Measurements from ENCODE around the gene MYOZ2.

The MYOZ2 gene

DNA sequence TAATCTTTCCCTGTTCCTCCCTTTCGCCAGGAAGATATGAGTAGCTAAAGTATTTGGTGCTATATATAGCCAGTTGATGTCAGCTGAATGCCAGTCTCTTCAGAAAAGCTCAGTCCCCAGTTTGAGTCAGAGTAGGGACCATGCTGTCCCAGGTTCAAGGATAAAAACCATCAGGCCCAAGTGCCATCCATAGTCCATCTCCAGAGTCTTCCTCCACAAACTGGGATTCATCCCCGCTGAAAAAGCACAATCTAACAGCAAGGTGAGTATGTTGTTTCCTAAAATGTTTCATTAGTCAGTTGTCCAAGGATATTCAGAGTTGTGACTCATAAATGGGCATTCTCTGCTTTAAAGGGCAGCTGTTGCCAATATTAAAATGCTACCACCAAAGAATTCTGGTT is at the start of gene MYOZ2:
Gene MYOZ2 (plus strand): TSS at position 112 of the 401 bp plus-strand sequence. CDS start 694 bp downstream, outside the sequence.
- no peak for DNase-seq

DNA sequence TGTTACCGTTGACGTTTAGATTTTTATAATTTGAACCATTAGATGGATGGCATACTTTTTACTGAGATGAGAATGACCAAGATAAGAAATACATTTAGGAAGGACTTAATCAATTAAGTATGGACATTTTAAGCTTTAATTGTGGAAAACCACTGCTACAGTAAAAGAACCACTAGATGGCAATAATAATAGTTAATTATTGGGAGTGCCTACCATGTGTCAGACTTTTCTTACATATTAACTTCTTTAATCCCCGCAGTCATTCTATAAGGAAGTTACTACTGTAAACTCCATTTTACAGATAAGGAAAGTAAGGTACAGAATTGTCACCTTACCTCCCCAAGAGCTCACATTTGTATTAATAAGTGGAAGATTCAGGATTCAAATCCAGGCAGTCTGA is 48.5 kb upstream of the MYOZ2 start:
- DNase-seq = no peak

DNA sequence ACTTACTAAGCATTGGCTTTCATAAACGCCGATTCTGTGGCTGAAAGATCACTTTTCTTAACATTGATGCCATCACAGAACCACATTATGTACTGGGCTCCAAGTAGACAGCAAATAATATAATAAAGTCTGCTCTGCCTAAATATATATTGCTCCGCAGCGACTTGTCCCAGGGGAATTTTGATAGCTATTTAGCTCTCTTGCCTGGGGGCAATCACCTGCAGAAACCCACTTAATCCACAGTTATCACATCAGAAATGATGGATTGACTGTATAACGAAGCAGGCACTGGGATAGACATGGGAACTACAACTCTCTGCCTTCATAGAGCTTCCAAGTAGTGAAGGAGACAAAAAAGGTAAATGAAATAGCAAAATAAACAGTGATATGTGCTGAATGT is 48.0 kb upstream of the MYOZ2 start:
- no peak for DNase-seq

DNA sequence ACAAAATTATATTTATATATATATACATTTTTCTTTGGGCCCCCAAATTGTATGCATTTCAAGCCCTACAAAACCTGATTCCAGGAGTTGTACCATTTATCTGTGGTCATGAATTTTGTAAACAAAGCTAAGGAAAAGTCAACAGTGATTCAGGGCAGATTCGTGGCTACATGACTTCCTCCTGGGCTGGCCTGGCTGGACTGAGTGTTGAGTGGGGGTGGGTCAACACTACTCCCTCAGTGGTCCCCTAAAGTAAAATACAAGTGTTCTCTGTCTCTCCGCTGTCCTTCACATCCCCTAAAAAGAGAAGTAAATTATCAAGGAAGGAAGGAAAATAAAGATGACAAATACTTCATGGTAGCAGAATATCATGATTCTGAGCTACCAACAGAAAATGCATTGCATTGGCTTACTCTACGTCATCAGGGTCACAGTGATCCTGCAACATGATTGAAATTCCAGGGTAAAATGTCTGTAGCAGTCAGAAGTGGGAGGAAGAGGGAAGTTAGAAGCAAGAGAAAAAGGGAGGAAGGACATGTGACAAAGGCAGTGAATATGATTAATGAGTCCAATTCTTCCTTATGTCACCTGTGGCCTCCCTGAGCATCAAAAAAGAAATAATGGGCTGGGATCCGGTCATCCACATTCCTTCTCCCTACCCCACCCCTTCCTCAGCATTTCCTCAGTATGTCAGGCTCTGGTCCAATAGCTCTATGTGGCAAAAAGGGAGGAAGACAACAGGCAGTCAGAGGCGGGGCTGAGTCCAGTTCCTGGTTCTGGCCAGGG is 42.4 kb upstream of the MYOZ2 start:
- DNase-seq = no peak

DNA sequence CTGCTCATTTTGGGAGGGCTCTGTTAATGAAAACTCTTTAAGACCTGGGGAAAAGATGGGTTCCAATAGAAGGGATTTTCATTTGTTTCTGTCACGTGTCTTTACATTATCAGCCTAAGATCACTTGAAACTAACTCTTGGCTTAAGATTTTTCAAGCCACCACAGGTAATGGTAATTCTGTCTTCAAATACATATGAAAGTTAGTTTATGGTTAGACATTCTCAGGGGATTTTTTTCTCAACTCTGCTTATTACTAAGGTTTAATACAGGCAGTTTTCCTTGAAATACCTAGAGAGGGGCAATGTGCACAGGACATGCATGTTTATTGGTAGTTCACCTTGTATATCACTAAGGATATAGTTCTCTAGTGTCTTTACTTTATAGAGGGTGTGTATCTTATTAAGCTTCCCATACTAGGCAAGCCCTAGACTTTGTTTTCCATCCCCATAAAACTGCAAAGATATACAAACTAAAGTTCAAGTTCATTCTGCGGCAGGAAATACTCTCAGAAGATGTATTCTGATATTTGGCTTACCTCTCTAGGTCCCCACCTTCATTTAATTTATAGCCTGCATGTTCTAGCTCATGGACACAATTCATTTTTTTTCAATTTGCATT is 38.2 kb upstream of the MYOZ2 start:
- no peak for DNase-seq

DNA sequence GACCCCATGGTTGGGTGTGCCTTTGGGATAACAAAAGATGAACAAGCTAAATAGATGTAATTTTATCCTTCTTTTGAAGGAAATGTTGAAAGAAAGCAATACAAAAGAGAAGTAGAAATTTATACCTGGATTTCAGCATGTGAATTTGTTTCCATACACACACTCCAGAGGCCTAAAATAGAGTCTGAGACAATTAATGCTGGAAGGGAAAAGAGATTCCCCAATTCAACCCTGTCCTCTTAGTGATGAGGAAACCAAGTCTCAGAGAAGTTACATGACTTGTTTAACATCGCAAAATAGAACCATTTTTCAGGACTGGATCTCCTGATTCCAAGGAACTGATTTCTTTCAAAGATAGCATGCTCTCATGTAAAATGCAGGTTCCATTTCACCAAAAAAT is 37.3 kb upstream of the MYOZ2 start:
- no peak for DNase-seq

DNA sequence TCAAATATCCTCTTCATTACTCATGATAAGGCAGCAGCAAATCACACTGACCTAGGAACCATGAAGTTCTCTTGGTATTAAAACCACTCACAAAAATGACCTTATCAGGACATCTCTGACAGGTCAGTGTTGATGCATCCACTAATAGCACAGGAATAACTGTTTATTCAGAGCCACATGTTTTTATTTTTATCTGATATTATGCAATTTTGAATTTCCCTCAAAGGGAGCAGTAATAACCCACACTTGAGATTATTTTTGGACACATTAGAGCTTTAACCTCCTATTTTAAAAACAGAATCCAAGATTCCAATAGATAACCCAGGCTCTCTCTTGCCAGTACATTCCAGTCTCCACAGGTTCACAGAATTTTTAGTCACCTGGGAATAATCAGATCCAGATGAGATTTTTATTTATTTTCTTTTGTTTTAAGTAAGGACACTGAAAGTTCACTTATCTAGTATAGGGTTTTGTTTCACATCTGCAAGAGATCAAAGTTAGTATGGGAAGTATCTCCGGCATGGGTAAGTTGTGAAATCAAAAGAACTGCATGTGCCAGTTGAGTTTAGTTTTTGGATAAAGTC is 36.3 kb upstream of the MYOZ2 start:
- DNase-seq = no peak

DNA sequence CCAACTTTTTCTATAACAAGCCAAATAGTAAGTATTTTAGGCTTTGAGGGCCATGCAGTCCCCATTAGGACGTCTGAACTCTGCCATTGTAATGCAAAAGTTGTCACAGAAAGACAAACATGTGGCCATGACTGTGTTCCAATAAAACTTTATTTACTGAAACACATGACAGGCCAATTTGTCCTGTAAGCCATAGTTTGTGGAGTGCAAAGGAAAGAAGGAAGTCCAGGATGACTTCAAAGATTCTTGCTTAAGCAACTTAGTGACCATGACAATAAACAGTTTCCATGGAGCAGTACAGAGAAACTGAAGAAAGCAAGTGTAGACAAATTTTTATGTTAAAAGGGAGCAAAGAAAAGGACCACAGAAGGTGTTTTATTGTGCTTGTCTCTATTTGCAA is 35.0 kb upstream of the MYOZ2 start:
- DNase-seq = no peak

DNA sequence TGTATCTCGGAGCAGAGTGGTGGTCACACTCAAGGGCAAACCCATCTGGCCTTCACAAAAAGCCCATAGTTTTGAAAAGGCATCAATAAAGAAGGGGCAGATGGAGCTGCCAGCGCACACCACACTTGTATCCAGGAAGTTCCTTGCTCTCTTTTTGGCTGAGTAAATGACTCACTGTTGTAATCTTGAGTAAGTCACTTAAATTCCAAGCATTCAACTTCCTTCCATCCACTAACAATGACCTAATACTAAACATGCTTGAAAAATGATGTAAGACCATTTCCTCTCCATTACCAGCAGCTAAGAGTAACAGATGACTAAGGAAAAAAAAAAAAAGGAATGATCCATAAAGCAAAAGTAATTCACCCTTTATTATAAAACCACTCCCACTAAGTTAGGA is 32.4 kb upstream of the MYOZ2 start:
- DNase-seq = no peak

DNA sequence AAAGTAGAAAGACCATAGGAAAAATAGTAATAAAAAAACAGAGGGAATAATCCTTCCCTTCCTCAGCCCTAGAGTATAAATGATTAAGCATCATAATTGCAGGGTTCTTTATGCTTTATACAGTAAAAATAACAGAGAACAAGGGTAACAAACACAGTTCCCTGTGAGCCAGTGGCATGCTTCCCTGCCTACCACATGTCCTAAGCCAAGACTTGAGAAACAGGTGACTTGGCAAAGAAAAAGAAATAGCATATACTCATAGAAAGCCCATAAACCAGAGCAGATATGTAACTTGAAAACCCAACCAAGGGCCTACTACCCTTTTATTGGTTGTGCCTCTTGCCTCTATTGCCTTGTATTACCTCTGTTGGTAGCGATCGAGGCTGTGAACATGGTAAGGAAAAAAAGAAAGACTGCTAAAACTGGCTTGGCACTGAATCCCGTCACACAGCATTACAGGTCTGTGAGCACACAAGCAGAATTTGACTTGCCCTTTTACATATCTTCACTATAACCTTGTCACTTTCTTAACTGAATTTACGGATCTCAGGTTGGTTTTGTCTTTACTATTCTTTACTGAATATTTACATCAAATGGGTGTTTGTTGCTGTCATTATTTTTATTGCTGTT is 30.9 kb upstream of the MYOZ2 start:
- no peak for DNase-seq

DNA sequence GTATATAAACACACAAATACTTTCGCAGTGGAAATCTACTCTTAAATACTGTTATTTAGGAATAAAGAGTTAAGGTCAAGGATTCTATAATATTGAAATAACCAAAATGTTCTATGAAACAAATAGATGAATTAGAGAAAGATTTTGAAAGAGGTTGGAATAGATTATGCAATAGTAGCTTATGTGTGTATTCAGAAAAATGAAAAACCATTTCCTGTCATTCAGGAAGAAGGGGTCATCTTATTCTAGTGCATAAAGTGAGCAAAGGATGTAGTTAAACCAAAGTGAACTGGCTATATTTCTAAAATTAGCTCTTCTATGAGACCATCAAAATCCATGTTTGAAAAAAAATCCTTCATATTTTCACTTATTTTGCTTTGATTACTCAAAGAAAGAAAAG is 30.0 kb upstream of the MYOZ2 start:
- DNase-seq = no peak

DNA sequence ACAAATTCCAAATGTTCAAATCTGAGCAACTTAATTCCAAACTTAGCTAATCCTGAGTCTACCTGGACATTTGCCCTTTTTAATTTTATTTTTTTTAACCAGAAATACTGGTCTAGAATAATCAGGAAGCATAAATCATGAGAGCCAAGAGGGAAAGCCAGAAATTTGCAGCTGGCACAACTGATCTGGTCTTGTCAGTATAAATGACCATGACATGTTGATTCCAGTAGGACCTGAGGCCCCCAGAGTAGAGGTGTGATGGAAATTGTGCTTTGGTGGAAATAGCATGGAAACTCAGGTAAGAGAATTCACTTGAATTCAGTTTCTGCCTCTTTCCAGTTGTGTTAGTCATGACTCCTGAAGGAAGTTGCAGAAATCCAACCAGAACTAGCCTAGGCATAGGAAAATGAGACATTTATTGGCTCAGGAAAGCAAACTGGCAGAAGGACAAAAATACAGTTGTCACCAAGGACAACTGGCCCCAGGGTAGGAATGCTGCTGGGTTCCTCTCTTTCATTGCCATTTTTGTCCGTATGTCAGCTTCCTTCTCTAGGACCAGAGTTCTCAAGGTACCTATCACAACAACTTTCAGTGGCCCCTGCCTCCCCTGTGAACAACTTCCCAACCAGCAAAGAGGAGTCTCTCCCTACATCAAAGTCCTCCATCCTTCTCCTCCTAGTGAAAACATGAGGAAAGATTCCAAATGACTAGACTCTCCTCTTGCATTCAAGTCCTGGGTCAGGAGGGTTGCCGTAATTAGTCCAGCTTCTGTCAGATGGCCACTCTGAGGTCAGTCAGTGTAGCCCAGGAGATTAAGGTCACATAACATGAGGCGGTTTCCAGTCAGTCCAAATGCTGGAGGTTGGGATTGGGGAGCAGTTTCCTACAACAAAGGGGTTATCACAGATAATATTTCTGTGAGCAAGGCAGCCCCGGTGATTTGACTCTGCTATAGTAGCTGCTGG is 29.3 kb upstream of the MYOZ2 start:
- DNase-seq = no peak

DNA sequence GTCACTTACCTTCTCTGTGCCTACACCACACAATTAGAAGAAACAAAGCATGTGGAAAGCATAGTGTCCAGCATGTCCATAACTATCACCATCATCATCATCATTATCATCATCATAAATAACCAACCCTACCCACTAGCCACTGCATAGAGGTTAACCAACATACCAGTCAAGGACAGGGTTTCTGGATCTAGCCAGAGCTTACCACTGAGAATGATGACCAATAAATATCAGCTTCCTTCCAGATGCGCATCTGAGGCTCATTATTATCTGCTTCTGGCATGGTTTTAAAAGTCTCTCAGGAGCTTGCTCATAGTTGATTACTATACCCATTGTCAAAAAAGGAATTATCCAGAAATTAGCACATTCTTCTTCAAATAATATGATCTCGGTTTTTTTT is 25.5 kb upstream of the MYOZ2 start:
- no peak for DNase-seq

DNA sequence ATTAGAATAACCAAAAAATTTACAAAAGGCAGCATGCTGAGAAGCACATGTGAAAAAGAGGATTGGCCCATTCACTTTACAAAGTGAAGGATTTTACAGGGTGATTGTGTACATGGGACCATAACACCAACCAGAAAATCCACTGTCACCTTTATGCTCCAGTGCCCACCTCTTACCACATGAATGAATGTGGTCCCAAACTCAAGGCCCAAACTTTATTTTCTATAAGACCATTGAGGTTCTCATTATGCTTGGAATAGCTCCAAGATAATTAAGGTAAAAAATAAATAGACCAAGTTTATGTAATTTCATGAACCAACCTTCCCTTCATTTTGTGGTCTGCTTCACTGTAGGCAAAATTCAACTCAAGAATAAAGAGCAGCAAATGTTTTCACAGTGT is 24.3 kb upstream of the MYOZ2 start:
- no peak for DNase-seq

DNA sequence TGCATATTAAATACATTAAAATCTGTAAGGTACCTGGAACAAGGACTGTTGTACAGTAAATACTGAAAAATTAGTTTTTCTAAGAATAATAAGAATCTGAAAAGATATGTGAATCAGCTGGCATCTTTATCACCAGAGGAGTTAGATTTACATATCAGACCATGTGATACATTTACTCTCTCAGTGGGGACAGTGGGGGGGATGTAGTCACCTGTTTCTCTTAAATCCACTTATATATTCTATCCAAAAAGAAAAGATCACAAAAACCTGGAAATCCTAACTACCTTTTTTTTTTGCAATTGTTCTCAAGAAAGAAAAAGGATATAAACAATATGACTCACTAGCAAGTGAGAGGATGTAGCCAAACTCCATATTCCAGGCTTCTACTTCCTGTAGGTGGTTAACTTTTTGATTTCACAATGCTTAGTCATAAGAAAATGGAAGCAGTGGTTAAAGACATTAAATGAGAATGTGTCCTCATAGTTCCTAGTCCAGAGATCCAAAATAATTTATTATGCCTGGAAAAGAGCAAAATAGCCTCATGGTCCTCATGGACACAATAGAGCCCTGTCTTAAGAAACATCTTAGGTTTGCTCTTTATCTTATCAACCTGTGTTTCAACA is 22.5 kb upstream of the MYOZ2 start:
- peak; percentile 35 for DNase-seq

DNA sequence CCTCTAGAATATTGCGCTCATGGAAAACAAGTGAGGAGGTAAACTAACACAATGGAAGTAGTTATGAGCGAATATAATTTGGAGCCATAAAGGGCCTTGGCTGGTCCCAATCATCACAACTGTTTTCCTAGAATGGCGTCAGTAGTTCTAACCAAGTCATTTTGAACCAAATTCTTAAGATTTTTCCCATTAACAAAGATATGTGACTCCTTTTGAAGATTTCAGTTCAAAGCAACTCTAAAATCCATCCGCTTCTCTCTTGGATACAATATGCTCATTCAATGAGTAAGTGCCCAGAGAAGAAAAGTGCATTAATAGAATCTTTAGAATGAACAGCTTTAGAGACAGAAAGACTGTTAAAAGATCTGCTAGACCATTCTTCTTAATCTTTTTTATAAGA is 19.6 kb upstream of the MYOZ2 start:
- DNase-seq = no peak

DNA sequence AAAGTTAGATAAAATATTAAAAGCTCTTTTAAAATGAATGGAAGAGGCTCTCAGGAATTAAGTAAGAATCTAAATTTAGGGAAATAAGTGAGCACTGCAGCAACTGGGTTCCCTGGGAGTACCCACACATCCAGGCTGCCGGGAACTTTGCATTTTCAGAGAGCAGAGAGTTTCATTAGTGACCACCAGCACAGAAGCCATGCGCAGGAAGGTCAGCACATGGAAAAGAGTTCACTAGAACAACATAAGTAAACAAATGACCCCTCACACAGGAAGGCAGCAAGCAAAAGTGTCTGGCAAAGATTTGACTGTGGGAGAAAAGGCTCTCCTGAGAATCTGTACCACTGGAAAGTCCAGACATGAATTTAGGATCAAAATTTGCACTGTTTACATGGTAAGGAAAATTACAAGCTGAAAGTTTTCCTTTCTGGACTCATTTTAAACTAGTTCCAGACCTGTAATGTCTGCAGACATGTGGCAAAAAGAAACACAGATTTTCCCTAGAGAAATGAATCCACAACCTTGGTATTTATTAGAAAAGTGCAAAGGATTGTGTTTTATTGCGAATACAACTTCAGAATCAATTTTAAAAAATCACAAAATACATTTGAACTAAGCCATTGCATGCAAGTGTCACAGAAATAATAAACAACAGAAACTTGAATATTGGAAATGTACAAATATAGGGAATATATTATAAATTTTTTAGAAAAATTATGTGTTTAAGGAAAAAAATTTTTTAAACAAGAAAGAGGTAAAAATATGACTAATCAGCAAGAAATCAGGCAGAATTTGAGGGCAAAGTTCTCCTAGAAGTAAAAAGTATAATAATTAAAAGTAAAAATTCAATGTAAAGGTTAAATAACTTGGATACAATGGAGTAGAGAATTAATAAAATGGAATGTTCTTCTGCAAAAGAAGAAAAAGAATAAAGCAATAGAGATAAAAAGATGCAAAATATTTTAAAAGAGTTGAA is 18.4 kb upstream of the MYOZ2 start:
- no peak for DNase-seq

DNA sequence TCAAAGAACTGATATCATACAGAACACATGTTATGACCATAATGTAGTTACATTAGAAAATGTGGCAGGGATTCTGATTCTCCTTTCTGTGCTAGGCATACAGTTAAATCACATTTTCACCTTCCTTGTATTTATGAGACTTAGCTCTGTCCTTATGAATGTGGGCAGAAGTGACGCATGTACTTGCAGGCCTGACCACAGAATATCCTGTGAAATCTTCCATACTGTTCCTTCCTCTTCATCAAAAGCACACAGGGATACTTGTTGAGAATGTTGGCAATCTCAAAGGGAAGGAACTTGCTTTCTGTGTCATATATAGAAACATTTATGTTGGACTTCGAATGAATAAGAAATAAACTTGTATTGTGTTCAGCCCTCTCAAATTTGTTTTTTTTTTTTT is 17.2 kb upstream of the MYOZ2 start:
- no peak for DNase-seq

DNA sequence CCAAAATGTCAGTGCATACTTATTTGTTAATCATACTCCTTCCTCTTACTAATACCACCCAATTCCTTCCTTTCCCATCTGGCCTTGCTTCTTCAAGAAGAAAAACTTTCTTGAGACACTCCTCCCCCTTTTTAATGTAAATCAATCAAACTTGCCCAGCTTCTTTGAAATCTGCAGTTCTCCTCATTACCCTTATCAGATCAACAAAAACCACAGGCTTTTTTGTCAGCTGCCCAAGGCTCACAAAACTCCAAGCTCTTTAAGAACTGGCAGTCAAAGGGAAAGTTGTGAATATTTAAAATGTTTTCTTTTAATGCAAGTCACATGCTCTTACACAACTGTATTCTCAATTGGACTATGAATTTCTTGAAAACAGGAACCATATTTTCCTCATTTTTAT is 11.3 kb upstream of the MYOZ2 start:
- DNase-seq = no peak

DNA sequence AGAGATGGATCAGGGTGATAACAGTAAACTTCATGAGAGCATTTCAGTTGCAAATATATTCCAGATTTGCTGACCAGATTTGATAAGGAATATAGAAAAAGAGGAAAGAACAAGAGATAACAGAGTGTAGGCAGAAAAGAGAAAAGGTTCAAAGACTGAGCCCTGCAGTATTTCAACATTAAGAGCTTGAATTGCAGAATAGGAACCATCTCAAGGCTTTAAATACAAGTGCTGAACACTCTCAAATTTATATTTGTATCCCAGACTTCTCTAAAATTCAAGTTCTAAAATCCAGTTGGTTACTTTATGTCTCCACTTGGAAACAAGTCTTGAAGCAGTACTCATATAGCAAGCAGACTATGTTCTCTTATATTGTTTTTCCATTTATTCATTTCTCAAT is 9.7 kb upstream of the MYOZ2 start:
- DNase-seq = no peak

DNA sequence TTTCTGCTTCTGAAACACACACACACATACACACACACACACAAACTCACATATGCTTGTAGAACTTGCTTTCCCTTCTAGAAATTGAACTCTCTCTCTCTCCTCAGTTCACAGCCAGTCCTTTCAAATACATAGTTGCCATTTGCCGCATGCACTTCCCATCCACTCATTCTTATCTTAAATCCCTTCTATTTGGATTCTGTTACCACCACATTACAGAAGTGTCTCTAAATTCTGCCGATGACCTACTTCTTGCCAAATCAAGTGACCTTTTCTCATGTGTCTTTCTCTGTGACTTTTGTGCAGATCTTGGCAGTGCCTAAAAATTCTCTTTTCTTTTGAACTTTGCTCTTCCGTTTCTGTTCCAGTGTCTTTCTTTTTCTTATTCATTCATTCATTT is 7.5 kb upstream of the MYOZ2 start:
- DNase-seq = no peak

Measured in activated CD4-positive, alpha-beta T cell treated with anti-CD3 and anti-CD28 coated beads, Interleukin-2, amount 50 U/mL, for 16 hours (primary cell).